Measurements from ENCODE around the gene SRP9.
A peak's percentile ranks its signal among the peaks of the same experiment; 100 is the strongest.

Gene SRP9

GRCh38 chr1:225777583-225778336, at the start of gene SRP9:
SRP9 (plus strand) TSS chr1:225777826; CDS start chr1:225777941, 115 bp downstream.
- peak; percentile 92 for TF ChIP-seq CTCF (IDR thresholded peaks at IDR 0.05; ENCODE audit: low read depth, low read length)
- DNase-seq (ENCODE audit: extremely low read depth, low read depth), result peak; percentile 95

GRCh38 chr1:225731491-225731890, 46.1 kb upstream of the SRP9 start:
- DNase-seq (ENCODE audit: extremely low read depth, low read depth), result no peak
- no peak for TF ChIP-seq CTCF (IDR thresholded peaks at IDR 0.05; ENCODE audit: low read depth, low read length)

- no peak for DNase-seq (ENCODE audit: extremely low read depth, low read depth)
Observed at GRCh38 chr1:225733254-225733653, 44.4 kb upstream of the SRP9 start.

GRCh38 chr1:225735252-225736149, 42.1 kb upstream of the SRP9 start:
- DNase-seq (ENCODE audit: extremely low read depth, low read depth), result peak; percentile 77
- peak; percentile 11 for TF ChIP-seq CTCF (IDR thresholded peaks at IDR 0.05; ENCODE audit: low read depth, low read length)

More at GRCh38 chr1:225733254-225733653, 44.4 kb upstream of the SRP9 start:
- TF ChIP-seq CTCF (IDR thresholded peaks at IDR 0.05; ENCODE audit: low read depth, low read length), result no peak

- no peak for TF ChIP-seq CTCF (IDR thresholded peaks at IDR 0.05; ENCODE audit: low read depth, low read length)
- no peak for DNase-seq (ENCODE audit: extremely low read depth, low read depth)
Observed at GRCh38 chr1:225736437-225737098, 41.1 kb upstream of the SRP9 start.

GRCh38 chr1:225737161-225737560, 40.5 kb upstream of the SRP9 start:
- no peak for DNase-seq (ENCODE audit: extremely low read depth, low read depth)
- TF ChIP-seq CTCF (IDR thresholded peaks at IDR 0.05; ENCODE audit: low read depth, low read length), result no peak
